ENCODE data around the gene DDX54.

DDX54 gene

GRCh38 chr12:113116875-113117274 lies 68.4 kb downstream of the DDX54 start:
- DNase-seq (ENCODE audit: low spot score) = no peak

DNA sequence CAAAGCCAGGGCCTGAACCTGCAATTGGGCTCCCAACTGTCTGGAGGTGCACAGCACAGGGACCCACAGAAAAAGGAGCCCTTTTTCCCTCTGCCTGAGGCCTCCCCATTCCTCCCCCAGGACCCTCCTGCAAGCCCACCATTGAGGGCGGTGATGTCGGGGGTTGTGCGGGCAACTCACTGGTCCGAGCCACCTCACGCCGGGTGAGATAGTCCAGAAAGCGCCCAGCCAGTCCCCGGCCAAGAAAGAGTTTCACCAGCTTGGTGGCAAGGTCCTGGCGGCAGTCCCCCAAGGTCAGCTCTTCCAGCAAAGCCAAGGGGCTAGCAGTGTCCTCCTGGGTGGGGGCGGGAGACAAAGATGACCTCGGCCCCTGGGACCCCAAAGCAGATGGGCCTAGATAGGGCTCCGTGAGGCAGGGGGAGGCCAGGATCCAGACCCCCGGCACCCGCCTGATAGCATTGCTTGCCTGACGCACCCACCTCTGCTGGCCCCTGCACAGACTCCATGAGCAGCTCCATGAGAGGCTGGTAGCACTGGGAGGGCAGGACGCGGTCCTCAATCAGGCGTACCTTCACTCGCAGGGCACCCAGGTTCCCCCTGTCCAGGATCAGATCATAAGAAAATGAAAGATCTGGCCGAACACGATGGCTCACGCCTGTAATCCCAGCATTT lies 69.7 kb downstream of the DDX54 start:
- no peak for DNase-seq (ENCODE audit: low spot score)

- DNase-seq (ENCODE audit: low spot score) = no peak
Measured at GRCh38 chr12:113114447-113115178, 70.7 kb downstream of the DDX54 start.

- no peak for DNase-seq (ENCODE audit: low spot score)
Measured at GRCh38 chr12:113113397-113113796, 71.9 kb downstream of the DDX54 start.

DNA sequence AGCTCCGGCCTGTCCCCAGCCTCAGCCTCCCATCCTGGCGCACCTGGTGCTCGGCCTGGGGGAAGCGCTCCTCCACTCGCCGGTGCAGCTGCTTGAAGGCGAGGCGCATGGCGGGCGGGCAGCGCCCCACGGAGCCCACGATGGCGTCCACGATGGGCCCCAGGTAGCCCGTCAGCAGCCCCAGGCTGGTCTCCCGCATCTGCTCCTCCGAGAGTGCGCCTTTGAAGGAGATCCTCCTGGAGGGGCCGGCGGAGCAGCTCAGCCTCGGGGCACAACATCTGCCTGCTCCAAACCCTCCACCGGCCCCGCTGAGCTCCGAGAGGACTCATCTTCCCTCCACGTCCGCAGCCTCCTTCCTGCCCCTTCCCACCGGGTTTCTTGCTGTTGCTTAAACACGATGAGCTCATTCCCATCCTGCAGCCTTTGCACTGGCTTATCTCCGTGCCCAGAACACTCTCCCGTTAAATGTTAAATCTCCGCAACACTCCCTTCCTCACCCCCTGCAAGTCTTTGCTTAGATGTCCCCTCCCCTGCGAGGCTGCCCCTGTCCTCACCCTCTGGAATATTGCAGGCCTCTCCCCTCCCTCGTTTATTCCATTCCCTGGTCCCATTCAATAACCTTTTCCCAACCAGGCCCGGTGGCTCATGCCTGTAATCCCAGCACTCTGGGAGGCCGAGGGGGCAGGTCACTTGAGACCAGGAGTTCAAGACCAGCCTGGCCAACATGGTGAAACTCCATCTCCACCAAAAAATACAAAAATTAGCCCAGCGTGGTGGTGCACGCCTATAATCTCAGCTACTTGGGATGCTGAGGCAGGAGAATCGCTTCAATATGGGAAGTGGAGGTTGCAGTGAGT lies 73.0 kb downstream of the DDX54 start:
- no peak for DNase-seq (ENCODE audit: low spot score)

DNA sequence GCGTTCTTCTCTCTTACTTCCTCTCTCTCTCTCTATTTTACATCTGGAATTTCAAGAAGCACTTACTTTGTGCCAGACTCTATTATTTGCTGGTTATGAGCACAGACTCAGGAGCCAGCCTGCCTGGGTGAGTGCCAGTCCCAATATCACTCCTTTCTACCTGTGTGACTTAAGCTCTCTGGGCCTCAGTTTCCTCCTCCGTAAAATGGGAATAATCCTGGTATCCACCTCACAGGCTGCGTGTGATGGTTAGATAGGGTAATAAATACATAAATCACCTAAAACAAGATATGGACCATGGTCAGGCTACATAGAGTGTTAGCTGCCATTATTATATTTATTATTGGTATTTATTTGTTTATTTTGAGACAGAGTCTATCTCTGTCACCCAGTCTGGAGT lies 74.0 kb downstream of the DDX54 start:
- no peak for DNase-seq (ENCODE audit: low spot score)

- no peak for DNase-seq (ENCODE audit: low spot score)
Measured at GRCh38 chr12:113109872-113110599, 75.2 kb downstream of the DDX54 start.

GRCh38 chr12:113109360-113109759 lies 75.9 kb downstream of the DDX54 start:
- DNase-seq (ENCODE audit: low spot score) = no peak

DNA sequence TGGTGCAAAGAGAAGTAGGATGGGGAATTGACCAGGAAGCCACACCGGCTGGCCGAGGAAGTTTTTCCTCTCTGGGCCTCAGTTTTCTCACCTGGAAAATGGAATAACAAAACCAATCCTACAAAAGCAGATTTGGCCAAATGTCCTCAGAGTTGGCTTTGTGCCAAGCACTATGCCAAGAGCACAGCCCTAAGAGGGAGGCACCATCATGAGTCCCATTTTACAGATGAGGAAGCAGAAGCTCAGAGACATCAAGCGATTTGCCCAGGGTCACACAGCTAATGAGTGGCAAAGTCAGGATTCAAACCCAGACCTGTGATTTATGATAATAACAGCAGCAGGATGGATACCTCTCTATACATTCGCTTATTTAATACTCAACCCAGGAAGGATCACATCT lies 77.0 kb downstream of the DDX54 start:
- no peak for DNase-seq (ENCODE audit: low spot score)

Data from CD4-positive, alpha-beta T cell treated with Interleukin-15 for 4 hours (primary cell).